Left cardiac atrium (tissue), 2 donors: Measurements from ENCODE around the gene DUSP3. TPM values are rescaled to one million over a fixed set of nuclear protein-coding genes. Genes with fewer than 3 reads are reported as not detected.

Experiments
- total RNA-seq, 2 donors: library from RNA; stranded (reverse); fragmentation: NEBNext Ultra II Directional; extraction: Animal tissue kit (Norgen Biotek cat#: 25700); gene quantifications; one replicate each; pipeline ENCODE4 v1.2.1, GENCODE V29; 2021
- donor health status: DM: no; HTN: yes; CAD: no; lungs with severe emphysema.
- donor health status: DM: yes; HTN: yes; CAD: no.

The DUSP3 gene
- total RNA-seq, 2 donors from 2014 or later: 149 to 204 TPM

Other genes starting within 250 kb of the DUSP3 start
- 1 to 10 TPM in 1 of 2 donors, under 1 TPM in 1; 0.91 to 7.0 TPM for gene ETV4, start 232.6 kb downstream of the DUSP3 start, total RNA-seq
- 10 to 100 TPM in 1 of 2 donors, 1 to 10 TPM in 1; 9.4 to 25.6 TPM for gene MEOX1, start 117.1 kb downstream of the DUSP3 start, total RNA-seq
- gene SOST, start 20.2 kb downstream of the DUSP3 start, total RNA-seq: not detected
- not detected for gene CFAP97D1, start 1.5 kb upstream of the DUSP3 start, total RNA-seq
- gene MPP3, start 54.2 kb upstream of the DUSP3 start, total RNA-seq: 10 to 100 TPM; 30.7 to 74.2 TPM
- 10 to 100 TPM; 14.5 to 15.0 TPM for gene CD300LG, start 68.2 kb upstream of the DUSP3 start, total RNA-seq
- 10 to 100 TPM; 10.7 to 15.9 TPM for gene MPP2, start 128.6 kb upstream of the DUSP3 start, total RNA-seq
- gene PPY, start 163.5 kb upstream of the DUSP3 start, total RNA-seq: not detected
- gene PYY, start 175.0 kb upstream of the DUSP3 start, total RNA-seq: not detected
- 1 to 10 TPM; 1.3 to 1.4 TPM for gene NAGS, start 225.6 kb upstream of the DUSP3 start, total RNA-seq
- gene TMEM101, start 236.0 kb upstream of the DUSP3 start, total RNA-seq: 10 to 100 TPM; 16.1 to 17.5 TPM